ENCODE results near the gene PLA2G4A.
A peak's percentile ranks its signal among the peaks of the same experiment; 100 is the strongest.

PLA2G4A gene

GRCh38 chr1:186957314-186957713 is 128.6 kb downstream of the PLA2G4A start:
- no peak overlapping the region for H3K27ac ChIP-seq (ENCODE audit: low read length)
- peaks cover 10 to 15% of the 10 kb centered on the region in 2 donors for H3K36me3 ChIP-seq (ENCODE audit: control insufficient read depth in 1 of 2, insufficient read depth in 2 of 2, low read length in 2 of 2)
- H3K27me3 ChIP-seq (ENCODE audit: low read depth, low read length) = no peaks in the 10 kb centered on the region
- no peaks in the 10 kb centered on the region for H3K4me1 ChIP-seq (ENCODE audit: control insufficient read depth in 1 of 2, insufficient read depth in 2 of 2, low read length in 2 of 2)
- no peaks in the 10 kb centered on the region for H3K9me3 ChIP-seq (ENCODE audit: control insufficient read depth in 1 of 2, low read length in 2 of 2)
- no peak overlapping the region for H3K4me3 ChIP-seq (ENCODE audit: low read depth in 1 of 2, low read length in 2 of 2)

GRCh38 chr1:186958520-186958919 is 129.8 kb downstream of the PLA2G4A start:
- H3K9me3 ChIP-seq (ENCODE audit: control insufficient read depth in 1 of 2, low read length in 2 of 2) = no peaks in the 10 kb centered on the region
- H3K4me3 ChIP-seq (ENCODE audit: low read depth in 1 of 2, low read length in 2 of 2) = no peak overlapping the region
- no peaks in the 10 kb centered on the region for H3K4me1 ChIP-seq (ENCODE audit: control insufficient read depth in 1 of 2, insufficient read depth in 2 of 2, low read length in 2 of 2)
- H3K36me3 ChIP-seq (ENCODE audit: control insufficient read depth in 1 of 2, insufficient read depth in 2 of 2, low read length in 2 of 2) = peaks cover 10 to 15% of the 10 kb centered on the region in 2 donors
- no peaks in the 10 kb centered on the region for H3K27me3 ChIP-seq (ENCODE audit: low read depth, low read length)
- H3K27ac ChIP-seq (ENCODE audit: low read length) = no peak overlapping the region

GRCh38 chr1:186960861-186961260 is 132.1 kb downstream of the PLA2G4A start:
- H3K27ac ChIP-seq (ENCODE audit: low read length) = no peak overlapping the region
- H3K4me3 ChIP-seq (ENCODE audit: low read depth in 1 of 2, low read length in 2 of 2) = no peak overlapping the region
- peaks cover 14 to 18% of the 10 kb centered on the region in 2 donors for H3K36me3 ChIP-seq (ENCODE audit: control insufficient read depth in 1 of 2, insufficient read depth in 2 of 2, low read length in 2 of 2)
- no peaks in the 10 kb centered on the region for H3K27me3 ChIP-seq (ENCODE audit: low read depth, low read length)
- H3K4me1 ChIP-seq (ENCODE audit: control insufficient read depth in 1 of 2, insufficient read depth in 2 of 2, low read length in 2 of 2) = no peaks in the 10 kb centered on the region
- no peaks in the 10 kb centered on the region for H3K9me3 ChIP-seq (ENCODE audit: control insufficient read depth in 1 of 2, low read length in 2 of 2)

- H3K36me3 ChIP-seq (ENCODE audit: control insufficient read depth in 1 of 2, insufficient read depth in 2 of 2, low read length in 2 of 2) = peaks cover 3 to 13% of the 10 kb centered on the region in 2 donors
- no peak overlapping the region for H3K4me3 ChIP-seq (ENCODE audit: low read depth in 1 of 2, low read length in 2 of 2)
- no peak overlapping the region for H3K27ac ChIP-seq (ENCODE audit: low read length)
- H3K27me3 ChIP-seq (ENCODE audit: low read depth, low read length) = no peaks in the 10 kb centered on the region
- H3K4me1 ChIP-seq (ENCODE audit: control insufficient read depth in 1 of 2, insufficient read depth in 2 of 2, low read length in 2 of 2) = peaks cover 0 to 4% of the 10 kb centered on the region in 2 donors
- H3K9me3 ChIP-seq (ENCODE audit: control insufficient read depth in 1 of 2, low read length in 2 of 2) = no peaks in the 10 kb centered on the region
These were observed 137.1 kb downstream of the PLA2G4A start for GRCh38 chr1:186965847-186966246.

DNA sequence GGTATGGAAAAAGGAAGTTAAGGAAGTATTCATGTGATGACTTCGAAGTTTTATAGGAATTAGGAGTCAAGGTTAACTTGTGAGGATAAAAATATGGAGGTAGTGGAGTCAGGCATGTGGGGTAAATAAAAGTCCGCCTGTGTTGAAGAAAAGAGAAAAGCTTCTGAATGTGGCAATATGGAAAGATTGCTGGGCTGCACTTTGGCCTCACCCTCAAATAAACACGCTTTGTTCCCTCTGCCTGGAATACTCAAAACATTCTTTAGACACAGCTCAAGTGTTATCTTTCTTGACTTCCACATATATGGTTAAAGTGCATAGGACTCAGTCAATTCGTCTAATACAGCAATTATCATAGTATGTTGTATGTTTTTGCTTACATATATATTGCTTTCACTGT is 137.7 kb downstream of the PLA2G4A start:
- Histone ChIP-seq H3K9me3 (ENCODE audit: control insufficient read depth in 1 of 2, low read length in 2 of 2) (no peaks in the 10 kb centered on the region), H3K27ac (ENCODE audit: low read length) (no peak overlapping the region), H3K27me3 (ENCODE audit: low read depth, low read length) (no peaks in the 10 kb centered on the region), H3K4me1 (ENCODE audit: control insufficient read depth in 1 of 2, insufficient read depth in 2 of 2, low read length in 2 of 2) (peaks cover 0 to 4% of the 10 kb centered on the region in 2 donors), H3K4me3 (ENCODE audit: low read depth in 1 of 2, low read length in 2 of 2) (no peak overlapping the region), H3K36me3 (ENCODE audit: control insufficient read depth in 1 of 2, insufficient read depth in 2 of 2, low read length in 2 of 2) (peaks cover 3 to 13% of the 10 kb centered on the region in 2 donors)

DNA sequence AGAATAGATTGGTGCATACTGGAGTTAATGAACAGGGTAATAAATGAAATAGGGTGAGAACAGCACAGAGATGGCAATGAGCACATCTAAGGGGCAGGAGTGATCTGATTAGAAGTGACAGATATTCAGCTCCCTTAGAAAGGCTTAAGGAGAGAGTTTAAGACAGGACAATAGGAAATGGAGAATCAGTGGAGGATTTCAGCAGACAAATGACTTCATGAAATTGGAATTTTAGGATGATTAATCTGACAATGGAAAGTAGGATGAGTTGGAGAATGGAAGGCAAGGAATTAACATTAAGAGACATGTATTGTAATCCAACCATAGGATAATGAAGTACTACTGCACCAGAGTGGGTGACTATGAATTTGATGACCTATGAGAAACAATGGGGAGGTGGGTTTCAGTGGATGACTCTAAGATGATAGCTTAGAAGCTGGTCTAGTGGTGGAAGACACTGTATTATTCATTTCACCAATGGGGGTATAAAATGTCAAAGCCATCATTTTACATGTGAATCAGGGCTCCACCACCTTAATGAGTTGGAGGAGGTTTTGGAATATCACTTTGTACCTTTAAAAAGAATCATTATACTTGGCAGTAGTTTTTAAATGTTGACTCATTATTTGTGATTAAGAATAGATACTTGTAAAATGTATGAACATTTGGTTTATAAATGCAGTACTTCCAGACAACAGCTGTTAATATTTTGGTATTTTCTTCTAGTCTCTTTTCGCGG is 139.1 kb downstream of the PLA2G4A start:
- no peaks in the 10 kb centered on the region for H3K27me3 ChIP-seq (ENCODE audit: low read depth, low read length)
- peaks cover 0 to 4% of the 10 kb centered on the region in 2 donors for H3K4me1 ChIP-seq (ENCODE audit: control insufficient read depth in 1 of 2, insufficient read depth in 2 of 2, low read length in 2 of 2)
- H3K36me3 ChIP-seq (ENCODE audit: control insufficient read depth in 1 of 2, insufficient read depth in 2 of 2, low read length in 2 of 2) = peaks cover 3 to 13% of the 10 kb centered on the region in 2 donors
- no peaks in the 10 kb centered on the region for H3K9me3 ChIP-seq (ENCODE audit: control insufficient read depth in 1 of 2, low read length in 2 of 2)
- no peak overlapping the region for H3K27ac ChIP-seq (ENCODE audit: low read length)
- no peak overlapping the region for H3K4me3 ChIP-seq (ENCODE audit: low read depth in 1 of 2, low read length in 2 of 2)

- Histone ChIP-seq H3K27ac (ENCODE audit: low read length) (peak overlapping the region; percentile 43), H3K4me1 (ENCODE audit: control insufficient read depth in 1 of 2, insufficient read depth in 2 of 2, low read length in 2 of 2) (peaks cover 0 to 6% of the 10 kb centered on the region in 2 donors), H3K36me3 (ENCODE audit: control insufficient read depth in 1 of 2, insufficient read depth in 2 of 2, low read length in 2 of 2) (no peaks in the 10 kb centered on the region), H3K4me3 (ENCODE audit: low read depth in 1 of 2, low read length in 2 of 2) (no peak overlapping the region), H3K9me3 (ENCODE audit: control insufficient read depth in 1 of 2, low read length in 2 of 2) (no peaks in the 10 kb centered on the region), H3K27me3 (ENCODE audit: low read depth, low read length) (no peaks in the 10 kb centered on the region)
These were observed 146.0 kb downstream of the PLA2G4A start for GRCh38 chr1:186974774-186975181.

DNA sequence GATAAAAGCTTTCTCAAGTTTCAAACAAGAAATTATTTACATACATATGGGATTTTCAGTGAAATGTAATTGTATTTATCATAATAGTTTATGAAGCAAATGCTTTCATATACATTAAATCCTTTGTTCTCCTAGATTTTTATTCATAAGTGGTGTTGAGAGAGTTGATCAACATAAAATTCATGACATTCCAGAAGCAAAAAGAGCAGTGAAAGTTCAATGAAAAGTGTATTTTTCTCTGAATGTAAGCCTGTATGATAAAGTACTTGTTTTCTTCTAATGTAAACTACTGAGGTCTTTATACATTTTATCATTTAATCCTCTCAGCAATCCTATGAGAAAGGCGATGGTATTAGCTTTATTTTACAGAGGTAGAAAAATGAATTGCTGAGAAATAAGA is 146.5 kb downstream of the PLA2G4A start:
- Histone ChIP-seq H3K27ac (ENCODE audit: low read length) (peak overlapping the region; percentile 43), H3K27me3 (ENCODE audit: low read depth, low read length) (no peaks in the 10 kb centered on the region), H3K4me1 (ENCODE audit: control insufficient read depth in 1 of 2, insufficient read depth in 2 of 2, low read length in 2 of 2) (peaks cover 0 to 6% of the 10 kb centered on the region in 2 donors), H3K36me3 (ENCODE audit: control insufficient read depth in 1 of 2, insufficient read depth in 2 of 2, low read length in 2 of 2) (no peaks in the 10 kb centered on the region), H3K4me3 (ENCODE audit: low read depth in 1 of 2, low read length in 2 of 2) (no peak overlapping the region), H3K9me3 (ENCODE audit: control insufficient read depth in 1 of 2, low read length in 2 of 2) (no peaks in the 10 kb centered on the region)

DNA sequence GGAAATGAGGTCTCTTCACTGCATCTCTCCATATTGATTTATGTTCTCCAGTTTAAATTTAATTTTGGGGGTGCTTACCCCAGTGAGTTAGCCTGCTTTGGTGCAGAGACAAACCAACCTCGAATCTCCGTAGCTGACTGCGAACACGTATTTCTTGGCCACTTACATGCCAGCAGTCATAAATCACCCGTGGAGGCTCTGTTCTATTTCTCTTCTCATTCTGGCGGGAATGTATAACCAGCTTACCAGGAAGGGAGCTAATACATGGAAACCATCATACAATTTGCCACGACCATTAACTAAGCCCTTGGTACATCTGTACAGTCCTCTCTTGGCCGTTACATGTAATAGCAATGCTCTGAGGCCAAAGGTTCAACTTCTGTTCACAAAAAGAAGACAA is 148.0 kb downstream of the PLA2G4A start:
- H3K27ac ChIP-seq (ENCODE audit: low read length) = peak overlapping the region; percentile 43
- no peaks in the 10 kb centered on the region for H3K27me3 ChIP-seq (ENCODE audit: low read depth, low read length)
- H3K4me1 ChIP-seq (ENCODE audit: control insufficient read depth in 1 of 2, insufficient read depth in 2 of 2, low read length in 2 of 2) = peaks cover 0 to 6% of the 10 kb centered on the region in 2 donors
- no peak overlapping the region for H3K4me3 ChIP-seq (ENCODE audit: low read depth in 1 of 2, low read length in 2 of 2)
- no peaks in the 10 kb centered on the region for H3K9me3 ChIP-seq (ENCODE audit: control insufficient read depth in 1 of 2, low read length in 2 of 2)
- H3K36me3 ChIP-seq (ENCODE audit: control insufficient read depth in 1 of 2, insufficient read depth in 2 of 2, low read length in 2 of 2) = no peaks in the 10 kb centered on the region

GRCh38 chr1:186977266-186977957 is 148.7 kb downstream of the PLA2G4A start:
- no peaks in the 10 kb centered on the region for H3K9me3 ChIP-seq (ENCODE audit: control insufficient read depth in 1 of 2, low read length in 2 of 2)
- H3K27ac ChIP-seq (ENCODE audit: low read length) = peak overlapping the region; percentile 43
- H3K4me3 ChIP-seq (ENCODE audit: low read depth in 1 of 2, low read length in 2 of 2) = no peak overlapping the region
- peaks cover 5 to 6% of the 10 kb centered on the region in 2 donors for H3K4me1 ChIP-seq (ENCODE audit: control insufficient read depth in 1 of 2, insufficient read depth in 2 of 2, low read length in 2 of 2)
- no peaks in the 10 kb centered on the region for H3K36me3 ChIP-seq (ENCODE audit: control insufficient read depth in 1 of 2, insufficient read depth in 2 of 2, low read length in 2 of 2)
- no peaks in the 10 kb centered on the region for H3K27me3 ChIP-seq (ENCODE audit: low read depth, low read length)

DNA sequence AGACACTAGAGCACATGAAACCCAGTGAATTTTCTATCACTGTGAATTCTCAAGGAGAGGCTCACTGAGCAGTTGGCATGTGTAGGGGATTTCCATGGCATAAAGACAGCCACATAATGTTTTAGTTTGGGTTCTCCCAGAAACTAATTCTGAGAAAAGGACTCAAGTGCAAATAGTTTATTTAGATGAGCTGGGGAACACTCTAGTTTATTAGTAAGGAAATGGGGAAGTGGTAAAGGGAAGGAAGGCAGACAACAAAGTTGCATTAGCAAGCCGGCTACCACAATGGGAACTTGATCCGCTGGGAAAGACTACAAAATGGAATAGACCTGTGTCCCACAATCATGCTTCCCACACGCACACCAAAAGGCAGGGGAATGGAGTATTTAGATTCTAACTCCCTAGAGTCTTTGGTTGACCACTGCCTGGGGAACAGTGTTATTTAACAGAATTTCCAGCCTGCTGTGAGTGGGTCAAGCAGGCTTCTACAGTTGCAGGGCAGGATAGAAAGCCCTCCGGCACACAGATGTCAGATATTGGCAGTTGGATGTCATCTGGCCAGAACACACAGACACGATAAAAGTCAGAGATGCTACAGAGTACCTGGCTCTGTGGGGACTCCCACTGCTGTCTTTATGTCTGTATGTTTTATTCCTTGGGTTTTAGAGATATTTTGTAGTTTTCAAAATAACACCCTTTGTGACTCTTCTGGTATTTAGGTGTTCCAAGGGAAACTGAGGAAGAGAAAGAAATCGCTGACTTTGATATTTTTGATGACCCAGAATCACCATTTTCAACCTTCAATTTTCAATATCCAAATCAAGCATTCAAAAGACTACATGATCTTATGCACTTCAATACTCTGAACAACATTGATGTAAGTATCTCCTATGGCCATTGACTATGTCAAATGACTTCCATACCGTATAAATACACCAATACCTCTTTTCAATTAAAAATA is 150.1 kb downstream of the PLA2G4A start:
- Histone ChIP-seq H3K4me1 (ENCODE audit: control insufficient read depth in 1 of 2, insufficient read depth in 2 of 2, low read length in 2 of 2) (peaks cover 5 to 18% of the 10 kb centered on the region in 2 donors), H3K27me3 (ENCODE audit: low read depth, low read length) (no peaks in the 10 kb centered on the region), H3K9me3 (ENCODE audit: control insufficient read depth in 1 of 2, low read length in 2 of 2) (no peaks in the 10 kb centered on the region), H3K27ac (ENCODE audit: low read length) (no peak overlapping the region), H3K4me3 (ENCODE audit: low read depth in 1 of 2, low read length in 2 of 2) (no peak overlapping the region), H3K36me3 (ENCODE audit: control insufficient read depth in 1 of 2, insufficient read depth in 2 of 2, low read length in 2 of 2) (no peaks in the 10 kb centered on the region)

Measured in muscle layer of duodenum (tissue), 2 donors.